ENCODE measurements around the gene TIMM22. TPM values are rescaled to one million over a fixed set of nuclear protein-coding genes. Genes with fewer than 3 reads are reported as not detected.

The TIMM22 gene
- total and polyA plus RNA-seq, 2 of the 4 experiments (the other 2 are of a cell fraction), result 12.7 to 12.9 TPM

GRCh38 chr17:951325-952132, 45.4 kb upstream of the TIMM22 start:
- no peaks in the 10 kb centered on the region for H3K9me3 ChIP-seq (ENCODE audit: control insufficient read depth, insufficient read depth, low read length)
- peak overlapping the region; percentile 95 for H3K14ac ChIP-seq (replicated peaks; ENCODE audit: low read depth, low read length)
- peak overlapping the region; percentile 91 for H2AFZ ChIP-seq (replicated peaks; ENCODE audit: low read length, poor library complexity)
- H3K4me3 ChIP-seq (ENCODE audit: insufficient read depth, low read depth, low read length), result peak overlapping the region; percentile 6; the same call in 1 of the 2 replicates
- peak; percentile 89 for DNase-seq
- H3K9ac ChIP-seq (ENCODE audit: low read depth, low read length), result peak overlapping the region; percentile 74
- peak overlapping the region; percentile 99 for H2BK120ac ChIP-seq (ENCODE audit: low read depth, low read length)
- POLR2A ChIA-PET (ENCODE audit: unreplicated experiment), result interaction anchor here (0.6 kb wide), 1 partner anchor 22 kb away, joined by 3 read pairs; no protein-coding TSS in a partner anchor
- H3K23ac ChIP-seq (ENCODE audit: low read depth, low read length), result peak overlapping the region; percentile 96
- intact Hi-C loops (cut with micrococcal nuclease), result no loop called here
- peaks cover 15% of the 10 kb centered on the region for H3K9me1 ChIP-seq (ENCODE audit: insufficient read depth, low read length)
- H3K4ac ChIP-seq (ENCODE audit: low read depth, low read length), result peak overlapping the region; percentile 98
- H4K20me1 ChIP-seq (ENCODE audit: insufficient read depth, low read length), result peaks cover 32% of the 10 kb centered on the region
- peak overlapping the region; percentile 72 for H3K4me2 ChIP-seq (ENCODE audit: low read depth, low read length)
- peak overlapping the region; percentile 96 for H4K91ac ChIP-seq (ENCODE audit: insufficient read depth, low read depth, low read length)
- peaks cover 22% of the 10 kb centered on the region for H3K4me1 ChIP-seq (ENCODE audit: control insufficient read depth, insufficient read depth, low read length)
- H3K27me3 ChIP-seq (ENCODE audit: control insufficient read depth, insufficient read depth, low read length), result no peaks in the 10 kb centered on the region
- peak overlapping the region; percentile 53; the same call in 1 of the 3 replicates for H2BK15ac ChIP-seq (ENCODE audit: low read depth, low read length)
- peak overlapping the region; percentile 94 for H3K56ac ChIP-seq (ENCODE audit: extremely low read depth, insufficient read depth, low read length)
- WGBS, 2 experiments (ENCODE audit: extremely low coverage in 2 of 2, insufficient read length in 1 of 2), result 18% methylated on average over 2 of the region's 27 CpGs; no CpG with 5 or more reads in 1 of the 2 experiments
- H4K5ac ChIP-seq (ENCODE audit: low read depth, low read length), result peak overlapping the region; percentile 79
- peak overlapping the region; percentile 97 for H2AK9ac ChIP-seq (replicated peaks; ENCODE audit: low read depth, low read length, poor library complexity)
- CTCF ChIA-PET, result interaction anchor here (0.7 to 1.1 kb wide), 2 partner anchors 18 to 175 kb away, joined by 3 to 5 read pairs; no protein-coding TSS in a partner anchor
- H3K18ac ChIP-seq (ENCODE audit: low read depth, low read length), result peak overlapping the region; percentile 88
- dilution Hi-C loops (cut with HindIII; ENCODE audit: low sequenced_read_pairs, unreplicated experiment), result no loop called here
- no TSS peak for BruUV-seq (replicated peaks)
- ATAC-seq (ENCODE audit: low read depth), result peak; percentile 87
- in situ Hi-C loops (cut with MboI; ENCODE audit: low sequenced_read_pairs), result no loop called here
- H3K79me1 ChIP-seq (ENCODE audit: low read depth in 1 of 2, low read length in 2 of 2), result peaks cover 26 to 57% of the 10 kb centered on the region in 2 experiments
- peak overlapping the region; percentile 95 for H2AK5ac ChIP-seq (ENCODE audit: low read depth, low read length)
- peak overlapping the region; percentile 97 for H2BK20ac ChIP-seq (ENCODE audit: low read depth, low read length)
- peak overlapping the region; percentile 91 for H2BK5ac ChIP-seq (ENCODE audit: low read depth, low read length, poor library complexity, severe bottlenecking)
- peak overlapping the region; percentile 59 to 98 for H4K8ac ChIP-seq (ENCODE audit: low read depth in 2 of 2, low read length in 2 of 2)
- H3K27ac ChIP-seq (ENCODE audit: insufficient read depth, low read length), result peak overlapping the region; percentile 97
- peaks cover 8% of the 10 kb centered on the region for H3K36me3 ChIP-seq (ENCODE audit: control insufficient read depth, insufficient read depth, low read length)
- peak; percentile 27; the same call in 1 of the 2 replicates for TF ChIP-seq POLR2A (IDR thresholded peaks at IDR 0.05; ENCODE audit: low read depth, low read length)
- TF ChIP-seq MAFK (IDR thresholded peaks at IDR 0.05; ENCODE audit: low read depth, low read length), result no peak
- peak; percentile 20; the same call in 1 of the 2 replicates for TF ChIP-seq BHLHE40 (IDR thresholded peaks at IDR 0.05; ENCODE audit: low read depth, low read length)
- TF ChIP-seq SMC3 (IDR thresholded peaks at IDR 0.05; ENCODE audit: low read depth, low read length), result no peak
- TF ChIP-seq, protein P1, sequence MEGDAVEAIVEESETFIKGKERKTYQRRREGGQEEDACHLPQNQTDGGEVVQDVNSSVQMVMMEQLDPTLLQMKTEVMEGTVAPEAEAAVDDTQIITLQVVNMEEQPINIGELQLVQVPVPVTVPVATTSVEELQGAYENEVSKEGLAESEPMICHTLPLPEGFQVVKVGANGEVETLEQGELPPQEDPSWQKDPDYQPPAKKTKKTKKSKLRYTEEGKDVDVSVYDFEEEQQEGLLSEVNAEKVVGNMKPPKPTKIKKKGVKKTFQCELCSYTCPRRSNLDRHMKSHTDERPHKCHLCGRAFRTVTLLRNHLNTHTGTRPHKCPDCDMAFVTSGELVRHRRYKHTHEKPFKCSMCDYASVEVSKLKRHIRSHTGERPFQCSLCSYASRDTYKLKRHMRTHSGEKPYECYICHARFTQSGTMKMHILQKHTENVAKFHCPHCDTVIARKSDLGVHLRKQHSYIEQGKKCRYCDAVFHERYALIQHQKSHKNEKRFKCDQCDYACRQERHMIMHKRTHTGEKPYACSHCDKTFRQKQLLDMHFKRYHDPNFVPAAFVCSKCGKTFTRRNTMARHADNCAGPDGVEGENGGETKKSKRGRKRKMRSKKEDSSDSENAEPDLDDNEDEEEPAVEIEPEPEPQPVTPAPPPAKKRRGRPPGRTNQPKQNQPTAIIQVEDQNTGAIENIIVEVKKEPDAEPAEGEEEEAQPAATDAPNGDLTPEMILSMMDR (conservative IDR thresholded peaks at IDR 0.05; ENCODE audit: low read depth, low read length), result 0 out of 2 replicates have a peak, but pooled peaks have one; percentile 2
- TF ChIP-seq CHD1 (IDR thresholded peaks at IDR 0.05; ENCODE audit: low read depth, low read length), result no peak
- TF ChIP-seq ELK1 (IDR thresholded peaks at IDR 0.05; ENCODE audit: borderline replicate concordance, low read depth, low read length), result no peak
- TF ChIP-seq FOS (IDR thresholded peaks at IDR 0.05; ENCODE audit: low read depth, low read length), result no peak
- no peak; the same call in 1 of the 2 replicates for TF ChIP-seq MXI1 (IDR thresholded peaks at IDR 0.05; ENCODE audit: borderline replicate concordance, low read depth, low read length)
- peak; percentile 68; the same call in 1 of the 2 replicates for TF ChIP-seq CEBPB (IDR thresholded peaks at IDR 0.05; ENCODE audit: low read depth, low read length)
- TF ChIP-seq RAD21 (IDR thresholded peaks at IDR 0.05; ENCODE audit: low read length), result peak; percentile 26
- TF ChIP-seq MAZ (IDR thresholded peaks at IDR 0.05; ENCODE audit: borderline replicate concordance, low read depth, low read length), result peak; percentile 79
- TF ChIP-seq NFE2L2 (IDR thresholded peaks at IDR 0.05; ENCODE audit: low read depth, low read length), result no peak
- TF ChIP-seq RFX5 (IDR thresholded peaks at IDR 0.05; ENCODE audit: low read depth, low read length), result no peak
- TF ChIP-seq RCOR1 (IDR thresholded peaks at IDR 0.05; ENCODE audit: insufficient replicate concordance, low read length), result peak; percentile 22
